ENCODE measurements around the gene ZNF536. TPM values are rescaled to one million over a fixed set of nuclear protein-coding genes. Genes with fewer than 3 reads are reported as not detected.

The ZNF536 gene
- total RNA-seq, 1 experiment from 2014 or later, result not detected

- H4K20me1 ChIP-seq (ENCODE audit: control insufficient read depth, insufficient read depth, insufficient read length), result no peaks in the 10 kb centered on the region
- no peak overlapping the region for H4K91ac ChIP-seq (ENCODE audit: insufficient read length, low read depth, low read length)
- no peak overlapping the region for H3K4ac ChIP-seq (ENCODE audit: low read depth, low read length)
- H2AFZ ChIP-seq (ENCODE audit: low read length), result no peak overlapping the region
- H3K27me3 ChIP-seq (ENCODE audit: insufficient read depth, low read length), result no peaks in the 10 kb centered on the region
- H3K23me2 ChIP-seq (ENCODE audit: insufficient read length, low read depth, low read length, poor library complexity, severe bottlenecking), result no peaks in the 10 kb centered on the region
- Mint-ChIP-seq H3K4me1 (0 out of 4 replicates have a peak, but pooled peaks cover 0 to 7% of the 10 kb centered on the region in 2 experiments), H3K36me3 (ENCODE audit: insufficient read depth in 1 of 3, low read depth in 3 of 3) (no peaks in the 10 kb centered on the region), H3K4me3 (no peak overlapping the region), H3K9me3 (no peaks in the 10 kb centered on the region; a peak in 1 of 5 replicates), H3K27ac (no peak overlapping the region), H3K27me3 (ENCODE audit: low read depth) (peaks cover 3% of the 10 kb centered on the region; the same call in 1 of the 2 replicates)
- no peak overlapping the region for H3K23ac ChIP-seq (ENCODE audit: insufficient read length, low read depth, low read length)
- no peak for TF ChIP-seq CTCF (conservative IDR thresholded peaks at IDR 0.05)
- H3K14ac ChIP-seq (ENCODE audit: insufficient read depth, low read length), result no peak overlapping the region
- no peak overlapping the region for H2BK5ac ChIP-seq (ENCODE audit: insufficient read length, low read length)
- H3K9me3 ChIP-seq (ENCODE audit: control insufficient read depth, low read depth, low read length), result no peaks in the 10 kb centered on the region
- no peak overlapping the region for H3T11ph ChIP-seq (ENCODE audit: low read length)
- no peaks in the 10 kb centered on the region for H3K4me1 ChIP-seq (ENCODE audit: insufficient read depth, low read length)
- H3K18ac ChIP-seq (ENCODE audit: insufficient read length, low read depth, low read length), result no peak overlapping the region
- H3K79me1 ChIP-seq (ENCODE audit: insufficient read depth, low read depth, low read length, poor library complexity, severe bottlenecking), result no peaks in the 10 kb centered on the region
- H2BK120ac ChIP-seq (ENCODE audit: low read depth, low read length, poor library complexity, severe bottlenecking), result no peak overlapping the region
- no peak overlapping the region for H3K4me2 ChIP-seq (ENCODE audit: insufficient read depth, insufficient read length, low read length)
- no peak for DNase-seq
- no CpG with 5 or more reads among the region's 2 CpGs for WGBS (ENCODE audit: extremely low coverage, insufficient read length, low lambda C conversion rate)
- H4K5ac ChIP-seq (ENCODE audit: insufficient read length, low read depth, low read length), result no peak overlapping the region
- no peaks in the 10 kb centered on the region; the same call in 1 of the 2 replicates for H3K79me2 ChIP-seq (ENCODE audit: insufficient read depth, low read length)
- no peak overlapping the region for H2AK5ac ChIP-seq (ENCODE audit: insufficient read length, low read length)
- H3K56ac ChIP-seq (ENCODE audit: insufficient read length, low read depth, low read length), result no peak overlapping the region
- H2BK15ac ChIP-seq (ENCODE audit: low read depth, low read length), result no peak overlapping the region
- H2BK12ac ChIP-seq (ENCODE audit: insufficient read length, low read depth, low read length), result no peak overlapping the region
- H2BK20ac ChIP-seq (ENCODE audit: low read depth, low read length, poor library complexity, severe bottlenecking), result no peak overlapping the region
- no peak overlapping the region for H3K9ac ChIP-seq (ENCODE audit: extremely low read depth, insufficient read length, low read length)
- no peak overlapping the region for H4K8ac ChIP-seq (replicated peaks; ENCODE audit: insufficient read length, low read depth, low read length)
- no peak overlapping the region for H3K27ac ChIP-seq (ENCODE audit: insufficient read length, low read depth, low read length)
Observed at GRCh38 chr19:30476997-30477396, 104.8 kb downstream of the ZNF536 start.

Measured in H9 (cell line).